ENCODE results near the gene SPDYE16. TPM values are rescaled to one million over a fixed set of nuclear protein-coding genes. Genes with fewer than 3 reads are reported as not detected.
A peak's percentile ranks its signal among the peaks of the same experiment; 100 is the strongest.
"Not testable (repeated sequence)": the region's sequence is repeated elsewhere in the genome, so short reads cannot be mapped to it uniquely, and the experiment has no call there.

Gene SPDYE16
- total RNA-seq: not detected

GRCh38 chr7:76543197-76543596 is at the start of gene SPDYE16:
Gene SPDYE16 (minus strand): TSS chr7:76543297. CDS start chr7:76541459, 1,838 bp downstream.
- intact Hi-C loops (cut with DNase I); H3K27me3 ChIP-seq; H3K36me3 ChIP-seq; DNase-seq (ENCODE audit: extremely low spot score in 2 of 2); H3K27ac ChIP-seq; H3K4me3 ChIP-seq; H3K4me1 ChIP-seq; H3K9me3 ChIP-seq: not testable (repeated sequence)

- H3K27me3 ChIP-seq; H3K27ac ChIP-seq; DNase-seq (ENCODE audit: extremely low spot score in 2 of 2); H3K4me1 ChIP-seq; H3K9me3 ChIP-seq; H3K4me3 ChIP-seq; H3K36me3 ChIP-seq; intact Hi-C loops (cut with DNase I): not testable (repeated sequence)
Measured at GRCh38 chr7:76592694-76593093, 49.6 kb upstream of the SPDYE16 start.

- H3K27me3 ChIP-seq; H3K36me3 ChIP-seq; H3K9me3 ChIP-seq; intact Hi-C loops (cut with DNase I); H3K4me1 ChIP-seq; H3K4me3 ChIP-seq; H3K27ac ChIP-seq; DNase-seq (ENCODE audit: extremely low spot score in 2 of 2): not testable (repeated sequence)
Measured at GRCh38 chr7:76591602-76592304, 48.7 kb upstream of the SPDYE16 start.

- H3K27me3 ChIP-seq; DNase-seq (ENCODE audit: extremely low spot score in 2 of 2); H3K9me3 ChIP-seq; H3K4me1 ChIP-seq; H3K4me3 ChIP-seq; H3K27ac ChIP-seq; H3K36me3 ChIP-seq; intact Hi-C loops (cut with DNase I): not testable (repeated sequence)
Measured at GRCh38 chr7:76591033-76591432, 47.9 kb upstream of the SPDYE16 start.

GRCh38 chr7:76588586-76588985 is 45.5 kb upstream of the SPDYE16 start:
- H3K27ac ChIP-seq; H3K27me3 ChIP-seq; H3K9me3 ChIP-seq; intact Hi-C loops (cut with DNase I); H3K4me3 ChIP-seq; H3K36me3 ChIP-seq; DNase-seq (ENCODE audit: extremely low spot score in 2 of 2); H3K4me1 ChIP-seq: not testable (repeated sequence)

- H3K36me3 ChIP-seq; H3K9me3 ChIP-seq; intact Hi-C loops (cut with DNase I); H3K27ac ChIP-seq; H3K27me3 ChIP-seq; DNase-seq (ENCODE audit: extremely low spot score in 2 of 2); H3K4me3 ChIP-seq: not testable (repeated sequence)
- peaks cover 17% of the 10 kb centered on the region for H3K4me1 ChIP-seq
Measured at GRCh38 chr7:76586585-76587315, 43.7 kb upstream of the SPDYE16 start.

- Histone ChIP-seq H3K4me1 (peaks cover 17% of the 10 kb centered on the region), H3K27ac (peak overlapping the region; percentile 68)
- H3K9me3 ChIP-seq; H3K27me3 ChIP-seq; intact Hi-C loops (cut with DNase I); H3K36me3 ChIP-seq; DNase-seq (ENCODE audit: extremely low spot score in 2 of 2); H3K4me3 ChIP-seq: not testable (repeated sequence)
Measured at GRCh38 chr7:76583636-76584281, 40.7 kb upstream of the SPDYE16 start.

GRCh38 chr7:76582848-76583631 is 39.9 kb upstream of the SPDYE16 start:
- H3K4me1 ChIP-seq: peaks cover 17% of the 10 kb centered on the region
- DNase-seq (ENCODE audit: extremely low spot score in 2 of 2); intact Hi-C loops (cut with DNase I); H3K9me3 ChIP-seq; H3K36me3 ChIP-seq; H3K27me3 ChIP-seq; H3K4me3 ChIP-seq: not testable (repeated sequence)
- peak overlapping the region; percentile 68 for H3K27ac ChIP-seq
- TF ChIP-seq POLR2AphosphoS5 (IDR thresholded peaks at IDR 0.05; ENCODE audit: insufficient read depth in 1 of 2, low read depth in 1 of 2): peak in 1 of 2 donors; percentile 62

GRCh38 chr7:76575919-76576655 is 33.0 kb upstream of the SPDYE16 start:
- DNase-seq (ENCODE audit: extremely low spot score in 2 of 2); H3K4me3 ChIP-seq; H3K36me3 ChIP-seq; H3K27me3 ChIP-seq; H3K9me3 ChIP-seq; H3K4me1 ChIP-seq; intact Hi-C loops (cut with DNase I); H3K27ac ChIP-seq: not testable (repeated sequence)

GRCh38 chr7:76575431-76575830 is 32.3 kb upstream of the SPDYE16 start:
- DNase-seq (ENCODE audit: extremely low spot score in 2 of 2); H3K9me3 ChIP-seq; H3K4me1 ChIP-seq; H3K4me3 ChIP-seq; H3K27ac ChIP-seq; H3K27me3 ChIP-seq; intact Hi-C loops (cut with DNase I); H3K36me3 ChIP-seq: not testable (repeated sequence)

GRCh38 chr7:76572296-76572695 is 29.2 kb upstream of the SPDYE16 start:
- H3K36me3 ChIP-seq; DNase-seq (ENCODE audit: extremely low spot score in 2 of 2); H3K27ac ChIP-seq; H3K9me3 ChIP-seq; H3K4me1 ChIP-seq; H3K4me3 ChIP-seq; H3K27me3 ChIP-seq; intact Hi-C loops (cut with DNase I): not testable (repeated sequence)

- intact Hi-C loops (cut with DNase I); DNase-seq (ENCODE audit: extremely low spot score in 2 of 2); H3K9me3 ChIP-seq; H3K4me3 ChIP-seq; H3K27me3 ChIP-seq; H3K4me1 ChIP-seq; H3K27ac ChIP-seq; H3K36me3 ChIP-seq: not testable (repeated sequence)
Measured at GRCh38 chr7:76570324-76570775, 27.3 kb upstream of the SPDYE16 start.
